ENCODE measurements around the gene RNF126. TPM values are rescaled to one million over a fixed set of nuclear protein-coding genes. Genes with fewer than 3 reads are reported as not detected.
"Not testable (repeated sequence)": the region's sequence is repeated elsewhere in the genome, so short reads cannot be mapped to it uniquely, and the experiment has no call there.

RNF126 gene
- total RNA-seq, 1 experiment from 2014 or later, result 73.6 TPM

DNA sequence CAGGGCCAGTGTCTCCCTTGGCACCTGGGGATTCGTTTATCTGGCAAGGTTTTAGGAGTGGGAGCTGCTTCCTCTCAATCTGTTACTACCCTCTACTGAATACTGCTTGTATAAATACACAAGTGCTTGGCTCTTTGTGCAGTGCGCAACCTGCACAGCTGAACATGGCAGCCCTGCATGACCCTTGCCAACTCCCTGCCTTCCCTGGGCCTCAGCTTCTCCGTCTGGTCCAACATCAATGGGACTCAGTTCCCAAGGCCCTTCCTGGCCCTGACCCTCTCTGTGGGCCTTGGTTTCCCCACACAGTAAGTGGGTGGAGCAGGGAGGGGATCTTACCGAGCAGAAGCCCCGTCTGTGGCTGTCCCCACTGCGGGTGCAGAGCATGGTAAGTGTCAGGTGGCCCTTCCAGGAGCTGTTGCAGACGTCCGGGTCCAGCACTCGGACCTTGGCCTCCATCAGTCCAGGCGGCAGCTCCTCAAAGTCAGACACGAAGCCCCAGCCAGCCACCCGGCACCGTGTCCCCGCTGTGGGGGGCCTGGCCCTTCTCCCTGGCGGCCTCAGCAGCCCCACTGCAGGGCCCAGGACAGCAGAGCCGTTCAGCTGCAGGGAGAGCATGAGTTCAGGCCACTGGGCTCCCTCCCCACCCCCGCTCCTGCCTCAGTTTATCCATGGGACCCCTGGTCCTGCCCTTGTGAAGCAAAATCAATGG, 23.7 kb upstream of the RNF126 start:
- DNase-seq (ENCODE audit: low read depth), result no peak

DNA sequence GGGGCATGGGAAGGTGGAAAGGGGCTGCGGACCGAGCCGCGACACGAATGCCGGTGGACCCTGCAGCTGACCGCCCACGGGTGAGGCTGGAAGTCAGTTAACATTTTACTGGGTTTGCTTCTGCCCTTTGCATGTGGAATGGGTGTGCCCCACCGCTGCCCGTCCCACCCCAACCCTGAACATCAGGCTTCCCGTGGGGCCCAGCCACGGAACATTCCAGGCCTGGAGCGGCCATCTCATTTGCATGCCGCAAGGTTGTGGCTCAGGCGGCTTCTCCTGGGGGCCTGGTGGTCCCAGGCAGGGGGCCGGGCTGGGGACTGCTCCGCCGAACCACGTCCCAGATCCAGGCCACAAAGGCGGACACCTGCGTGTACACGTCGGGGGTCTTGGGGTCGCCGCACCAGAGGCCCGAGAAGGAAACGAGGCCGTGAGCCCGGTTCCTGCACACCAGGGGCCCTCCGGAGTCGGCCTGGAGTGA, 22.5 kb upstream of the RNF126 start:
- DNase-seq (ENCODE audit: low read depth), result no peak

DNA sequence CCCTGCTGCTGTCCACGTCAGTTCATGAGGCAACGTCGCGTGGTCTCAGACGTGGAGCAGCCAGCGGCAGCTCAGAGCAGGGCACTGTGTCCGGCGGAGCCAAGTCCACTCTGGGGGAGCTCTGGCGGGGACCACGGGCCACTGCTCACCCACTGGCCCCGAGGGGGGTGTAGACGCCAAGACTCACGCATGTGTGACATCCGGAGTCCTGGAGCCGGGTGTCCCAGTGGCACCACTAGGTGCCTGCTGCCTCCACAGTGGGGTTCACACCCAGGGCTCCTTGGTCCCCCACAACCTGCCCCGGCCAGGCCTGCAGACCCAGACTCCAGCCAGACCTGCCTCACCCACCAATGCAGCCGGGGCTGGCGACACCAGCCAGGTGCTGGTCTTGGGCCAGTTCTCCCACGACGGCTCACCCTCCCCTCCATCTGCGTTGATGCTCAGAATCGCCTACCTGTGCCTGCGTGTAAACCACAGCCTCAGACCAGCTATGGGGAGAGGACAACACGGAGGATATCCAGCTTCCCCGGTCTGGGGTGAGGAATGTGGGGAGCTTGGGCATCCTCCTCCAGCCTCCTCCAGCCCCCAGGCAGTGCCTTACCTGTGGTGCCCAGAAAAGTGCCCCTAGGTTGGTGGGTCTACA, 19.8 kb upstream of the RNF126 start:
- DNase-seq (ENCODE audit: low read depth), result no peak

DNA sequence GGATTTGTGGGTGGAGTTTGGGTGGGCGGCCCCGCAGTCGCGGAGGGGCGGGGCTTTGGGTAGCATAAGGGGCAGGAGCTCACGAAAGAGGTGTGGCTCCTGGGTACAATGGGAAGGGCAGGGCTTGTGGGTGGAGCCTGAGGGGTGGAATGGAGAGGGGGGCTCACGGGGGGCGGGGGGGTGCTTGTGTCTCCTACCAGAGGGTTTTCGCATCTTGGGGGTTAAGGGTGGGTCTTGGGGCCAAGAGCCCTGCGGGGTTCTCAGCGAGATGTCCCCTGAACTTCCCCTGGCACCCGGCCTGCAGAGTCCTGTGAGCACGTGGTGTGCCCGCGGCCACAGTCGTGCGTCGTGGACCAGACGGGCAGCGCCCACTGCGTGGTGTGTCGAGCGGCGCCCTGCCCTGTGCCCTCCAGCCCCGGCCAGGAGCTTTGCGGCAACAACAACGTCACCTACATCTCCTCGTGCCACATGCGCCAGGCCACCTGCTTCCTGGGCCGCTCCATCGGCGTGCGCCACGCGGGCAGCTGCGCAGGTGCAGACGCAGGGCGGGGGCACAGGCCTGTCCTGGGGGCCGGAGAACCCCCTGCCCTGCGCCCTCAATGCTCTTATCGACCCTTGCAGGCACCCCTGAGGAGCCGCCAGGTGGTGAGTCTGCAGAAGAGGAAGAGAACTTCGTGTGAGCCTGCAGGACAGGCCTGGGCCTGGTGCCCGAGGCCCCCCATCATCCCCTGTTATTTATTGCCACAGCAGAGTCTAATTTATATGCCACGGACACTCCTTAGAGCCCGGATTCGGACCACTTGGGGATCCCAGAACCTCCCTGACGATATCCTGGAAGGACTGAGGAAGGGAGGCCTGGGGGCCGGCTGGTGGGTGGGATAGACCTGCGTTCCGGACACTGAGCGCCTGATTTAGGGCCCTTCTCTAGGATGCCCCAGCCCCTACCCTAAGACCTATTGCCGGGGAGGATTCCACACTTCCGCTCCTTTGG, 18.3 kb upstream of the RNF126 start:
- no peak for DNase-seq (ENCODE audit: low read depth)

DNA sequence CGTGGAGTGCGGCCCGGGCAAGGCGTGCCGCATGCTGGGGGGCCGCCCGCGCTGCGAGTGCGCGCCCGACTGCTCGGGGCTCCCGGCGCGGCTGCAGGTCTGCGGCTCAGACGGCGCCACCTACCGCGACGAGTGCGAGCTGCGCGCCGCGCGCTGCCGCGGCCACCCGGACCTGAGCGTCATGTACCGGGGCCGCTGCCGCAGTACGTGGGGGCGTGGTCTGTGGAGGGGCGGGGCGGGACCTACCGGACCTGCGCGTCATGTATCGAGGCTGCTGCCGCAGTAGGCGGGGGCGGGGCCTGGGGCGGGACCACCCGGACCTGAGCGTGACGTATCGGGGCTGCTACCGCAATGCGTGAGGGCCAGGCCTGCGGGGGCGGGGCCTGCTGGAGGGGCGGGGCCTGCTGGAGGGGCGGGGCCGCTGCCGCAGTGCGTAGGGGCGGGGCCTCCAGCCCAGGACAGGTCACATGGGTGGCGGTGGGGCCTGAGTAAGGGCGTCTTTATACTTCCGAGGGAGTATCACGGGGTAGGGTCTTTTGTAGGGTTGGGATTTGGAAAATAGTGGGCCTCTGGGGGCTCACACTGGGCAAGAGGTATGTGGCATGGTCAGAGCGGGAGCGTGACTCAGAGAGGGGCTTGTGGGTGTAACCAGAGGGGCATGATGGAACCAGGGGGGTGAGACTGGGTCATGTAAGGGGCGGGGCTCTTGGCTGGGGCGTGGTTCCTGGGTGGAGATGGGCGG, 17.4 kb upstream of the RNF126 start:
- peak; percentile 94 for DNase-seq (ENCODE audit: low read depth)

DNA sequence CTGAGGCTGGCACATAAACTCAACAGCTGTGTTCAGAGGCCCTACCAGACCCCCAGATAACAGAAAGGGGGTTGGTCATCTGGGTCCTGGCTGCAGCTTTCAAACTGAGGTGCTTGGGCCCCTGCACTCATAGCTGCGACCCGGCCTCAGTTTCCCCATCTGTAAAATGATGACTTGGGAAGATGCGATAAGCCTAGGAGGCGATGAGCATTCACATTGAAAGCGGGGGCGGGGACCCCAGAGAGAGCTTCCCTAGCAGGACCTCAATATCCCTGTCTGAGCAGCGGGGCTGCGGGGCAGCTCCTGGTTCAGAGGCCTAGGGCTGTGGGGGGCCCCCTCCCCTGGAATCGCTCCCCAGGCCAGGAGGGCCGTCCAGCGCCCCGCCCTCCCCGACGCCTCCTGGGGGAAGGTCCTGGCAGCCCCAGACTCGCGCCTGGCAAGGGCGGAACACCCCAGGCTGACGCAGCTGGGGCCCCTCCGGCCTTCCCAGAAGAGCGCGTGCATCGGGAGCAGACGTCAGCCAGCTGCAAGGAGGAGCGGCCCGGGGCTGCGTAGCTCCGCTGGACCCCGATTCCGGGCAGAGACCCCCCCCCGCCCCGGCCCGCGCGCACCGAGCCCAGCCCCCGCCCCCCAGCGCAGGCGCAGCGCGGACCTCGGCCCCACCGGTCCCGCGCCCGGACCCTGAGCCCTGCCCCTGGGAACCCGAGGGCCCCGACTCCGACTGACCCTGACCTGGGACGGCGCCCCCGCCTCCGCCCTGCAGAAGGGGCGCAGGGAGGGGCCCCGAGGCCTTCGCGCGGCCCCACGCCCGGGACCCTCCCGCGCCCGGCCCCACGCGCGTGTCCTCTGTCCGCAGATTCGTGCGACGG, 16.6 kb upstream of the RNF126 start:
- no peak for DNase-seq (ENCODE audit: low read depth)

DNA sequence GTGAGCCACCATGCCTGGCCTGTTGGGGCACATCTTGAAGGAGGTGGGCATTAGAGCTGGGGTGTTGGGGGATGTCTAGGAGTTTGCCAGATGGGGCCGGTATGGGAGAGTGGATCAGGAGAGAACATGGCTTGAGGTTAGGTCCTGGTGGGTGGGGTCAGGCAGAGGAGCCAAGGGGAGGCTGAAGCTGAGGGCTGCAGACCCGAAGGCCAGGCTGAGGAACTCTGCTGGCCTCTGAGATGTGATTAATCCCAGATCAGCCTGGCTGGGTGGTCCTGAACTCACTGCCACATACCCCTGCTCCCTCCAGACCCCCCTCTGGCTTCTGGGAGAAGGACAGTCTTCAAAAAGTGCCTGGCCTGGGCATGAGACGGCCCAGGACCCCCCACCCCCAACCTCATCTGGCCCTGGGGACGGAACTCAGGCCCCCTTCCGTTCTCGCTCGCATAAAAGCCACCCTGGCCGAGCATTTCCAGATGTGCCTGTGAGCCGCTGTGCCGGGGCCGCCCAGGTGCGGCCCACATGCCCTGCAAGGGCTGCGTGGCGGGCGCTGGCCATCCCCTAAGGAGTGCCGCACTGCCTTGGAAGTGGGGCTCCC, 15.9 kb upstream of the RNF126 start:
- no peak for DNase-seq (ENCODE audit: low read depth)

DNA sequence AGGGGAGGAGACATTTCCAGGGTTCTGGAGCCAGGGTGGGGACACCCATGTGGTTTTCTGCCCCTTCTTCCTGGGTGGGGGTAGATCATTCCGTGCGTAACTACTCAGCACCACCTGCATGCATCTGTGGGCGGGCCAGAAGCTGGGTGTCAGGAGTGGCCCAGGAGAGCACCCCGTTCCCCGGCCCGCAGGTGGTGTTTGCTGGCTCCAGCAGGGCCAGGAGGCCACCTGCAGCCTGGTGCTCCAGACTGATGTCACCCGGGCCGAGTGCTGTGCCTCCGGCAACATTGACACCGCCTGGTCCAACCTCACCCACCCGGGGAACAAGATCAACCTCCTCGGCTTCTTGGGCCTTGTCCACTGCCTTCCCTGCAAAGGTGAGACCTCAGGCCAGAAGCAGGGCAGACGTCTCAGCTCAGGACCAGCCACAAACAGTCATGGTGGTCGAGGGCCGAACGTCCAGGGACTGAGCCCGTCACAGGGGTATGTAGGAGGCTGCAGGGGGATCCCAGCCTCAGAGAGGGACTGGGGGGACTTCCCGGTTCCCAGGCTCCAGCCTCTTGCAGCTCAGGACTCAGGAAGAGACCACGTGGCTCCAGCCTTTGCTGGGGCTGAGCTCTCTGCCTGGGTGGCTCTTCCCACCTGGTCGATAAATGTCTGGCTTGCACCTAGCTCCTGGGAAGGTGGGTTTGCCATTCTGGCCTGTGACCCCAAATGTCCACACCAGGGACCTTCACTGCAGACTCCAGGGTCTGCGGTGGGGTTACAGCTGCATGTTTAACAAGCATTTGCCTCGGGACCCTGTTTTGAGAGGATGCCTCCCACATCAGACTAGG, 14.8 kb upstream of the RNF126 start:
- no peak for DNase-seq (ENCODE audit: low read depth)

DNA sequence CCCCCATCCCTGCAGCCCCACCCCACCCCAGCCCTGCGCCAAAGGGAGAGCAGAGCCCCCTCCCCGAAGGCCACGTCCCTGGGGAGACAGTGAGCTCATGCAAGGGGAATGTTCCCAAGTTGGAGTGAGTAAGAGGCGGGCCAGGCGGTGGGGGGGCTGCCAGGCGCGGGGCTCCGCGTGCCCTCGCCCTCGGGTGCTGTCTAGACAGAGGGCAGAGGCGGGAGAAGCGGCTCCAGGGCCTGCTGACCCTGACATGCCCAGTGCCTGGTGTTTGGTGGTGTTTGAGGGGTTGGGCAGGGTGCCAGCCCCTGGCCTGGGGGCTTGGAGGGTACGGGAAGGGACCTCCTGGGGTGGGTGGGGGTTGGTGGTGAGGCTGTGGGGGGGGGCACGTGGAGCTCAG, 14.2 kb upstream of the RNF126 start:
- peak; percentile 87 for DNase-seq (ENCODE audit: low read depth)

DNA sequence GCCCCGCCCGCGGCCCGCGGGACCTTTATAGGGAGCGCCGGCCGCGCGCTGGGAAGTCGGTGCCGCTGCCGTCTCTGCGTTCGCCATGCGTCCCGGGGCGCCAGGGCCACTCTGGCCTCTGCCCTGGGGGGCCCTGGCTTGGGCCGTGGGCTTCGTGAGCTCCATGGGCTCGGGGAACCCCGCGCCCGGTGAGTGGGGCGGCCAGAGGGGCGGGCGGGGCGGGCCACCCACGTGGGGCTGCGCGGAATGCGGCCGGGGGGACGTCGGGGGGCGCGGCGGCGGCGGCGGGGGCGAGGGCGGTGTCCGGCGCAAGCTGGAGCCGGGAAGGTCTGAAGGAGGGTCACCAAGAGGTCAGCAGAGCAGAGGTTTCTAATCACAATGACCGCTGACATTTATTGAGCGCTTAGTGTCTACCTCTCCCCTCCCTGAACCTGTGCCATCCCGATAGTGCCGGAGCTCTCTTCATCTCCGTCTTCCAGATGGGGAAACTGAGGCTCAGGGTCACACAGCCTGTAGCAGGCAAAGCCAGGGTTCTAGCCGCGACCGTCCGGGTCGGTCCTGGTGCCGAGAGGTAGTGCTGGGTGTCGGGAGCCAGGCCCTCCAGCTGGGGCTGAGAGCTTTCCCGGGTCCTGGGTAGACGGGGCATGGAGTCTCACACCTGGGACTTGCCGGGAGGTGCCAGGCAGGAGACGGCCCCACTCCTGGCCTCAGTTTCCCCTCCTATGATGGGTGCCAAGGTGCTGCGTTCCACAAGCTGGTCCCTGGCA, 13.5 kb upstream of the RNF126 start, which contains the start of gene FSTL3:
Gene FSTL3, plus strand, starts transcription at position 54 of the 767 bp plus-strand sequence. Its CDS starts 32 bp downstream, at position 86.
- DNase-seq (ENCODE audit: low read depth), result no peak

DNA sequence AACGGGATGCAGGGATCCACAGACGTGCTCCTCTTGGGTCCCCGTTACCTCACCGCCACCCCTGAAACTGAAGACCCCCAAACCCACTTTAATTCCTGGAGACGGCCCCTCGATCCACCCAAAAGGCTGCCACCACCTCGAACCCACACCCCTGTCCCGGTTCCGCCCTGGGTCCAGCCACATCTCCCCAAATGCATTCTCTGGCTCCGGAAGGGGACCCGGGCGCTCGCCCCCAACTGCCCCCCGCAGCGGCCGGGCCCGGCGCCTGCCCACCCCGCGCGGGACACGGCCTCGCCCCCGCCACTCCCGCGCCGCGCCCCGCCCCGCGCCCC, 13.0 kb upstream of the RNF126 start:
- DNase-seq (ENCODE audit: low read depth), result no peak

DNA sequence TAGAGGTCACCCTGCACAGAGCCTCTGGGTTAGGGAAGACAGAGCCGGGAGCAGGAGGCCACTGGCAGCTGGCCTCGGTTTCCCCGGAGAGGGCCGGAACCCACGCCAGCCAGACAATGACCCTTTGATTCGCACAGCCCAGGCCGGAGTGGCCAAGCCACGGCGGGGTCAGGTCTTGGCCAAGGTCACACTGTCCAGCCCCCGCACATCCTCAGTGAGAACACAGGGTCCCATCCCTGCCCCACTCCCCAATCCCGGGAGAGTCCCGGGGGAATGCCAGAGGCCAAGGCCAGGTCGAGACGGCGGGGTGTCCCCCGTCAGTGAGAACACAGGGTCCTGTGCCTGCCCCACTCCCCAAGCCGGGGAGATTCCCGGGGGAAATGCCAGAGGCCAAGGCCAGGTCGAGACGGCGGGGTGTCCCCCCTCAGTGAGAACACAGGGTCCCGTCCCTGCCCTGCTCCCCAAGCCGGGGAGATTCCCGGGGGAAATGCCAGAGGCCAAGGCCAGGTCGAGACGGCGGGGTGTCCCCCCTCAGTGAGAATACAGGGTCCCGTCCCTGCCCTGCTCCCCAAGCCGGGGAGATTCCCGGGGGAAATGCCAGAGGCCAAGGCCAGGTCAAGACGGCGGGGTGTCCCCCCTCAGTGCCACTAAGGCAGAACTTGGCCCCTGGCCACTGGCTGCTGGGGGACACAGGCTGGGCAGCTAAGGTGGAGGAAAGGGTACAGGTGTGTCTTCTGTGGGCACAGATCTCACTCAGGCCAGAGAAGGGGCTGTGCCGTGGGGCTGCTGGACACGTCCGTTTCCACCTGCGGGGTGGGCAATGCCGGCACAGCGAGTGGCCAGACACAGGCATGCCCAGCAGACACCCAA, 11.5 kb upstream of the RNF126 start:
- no peak for DNase-seq (ENCODE audit: low read depth)

DNA sequence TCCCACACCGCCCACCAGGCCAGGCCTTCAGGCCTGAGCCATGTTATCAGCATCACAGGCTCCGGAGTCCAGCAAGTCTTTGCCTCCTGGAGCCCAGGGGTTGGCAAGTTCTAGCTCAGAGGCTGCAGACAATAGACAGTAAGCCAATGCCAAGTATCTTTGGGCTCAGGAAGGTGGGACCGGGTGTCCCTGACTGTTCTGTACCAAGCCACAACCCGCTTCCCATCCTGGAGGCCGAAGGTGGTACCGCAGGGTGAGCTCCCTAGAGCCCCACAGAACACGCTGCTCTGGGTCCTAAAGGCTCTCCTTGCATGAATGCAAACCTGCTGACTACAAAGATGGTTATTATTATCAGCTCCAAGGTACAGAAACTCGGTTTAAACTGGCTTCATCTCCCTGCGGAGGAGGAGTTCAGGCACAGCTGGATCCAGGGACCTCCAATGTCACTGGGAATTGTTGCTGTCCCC, 7.6 kb upstream of the RNF126 start:
- DNase-seq (ENCODE audit: low read depth), result no peak

DNA sequence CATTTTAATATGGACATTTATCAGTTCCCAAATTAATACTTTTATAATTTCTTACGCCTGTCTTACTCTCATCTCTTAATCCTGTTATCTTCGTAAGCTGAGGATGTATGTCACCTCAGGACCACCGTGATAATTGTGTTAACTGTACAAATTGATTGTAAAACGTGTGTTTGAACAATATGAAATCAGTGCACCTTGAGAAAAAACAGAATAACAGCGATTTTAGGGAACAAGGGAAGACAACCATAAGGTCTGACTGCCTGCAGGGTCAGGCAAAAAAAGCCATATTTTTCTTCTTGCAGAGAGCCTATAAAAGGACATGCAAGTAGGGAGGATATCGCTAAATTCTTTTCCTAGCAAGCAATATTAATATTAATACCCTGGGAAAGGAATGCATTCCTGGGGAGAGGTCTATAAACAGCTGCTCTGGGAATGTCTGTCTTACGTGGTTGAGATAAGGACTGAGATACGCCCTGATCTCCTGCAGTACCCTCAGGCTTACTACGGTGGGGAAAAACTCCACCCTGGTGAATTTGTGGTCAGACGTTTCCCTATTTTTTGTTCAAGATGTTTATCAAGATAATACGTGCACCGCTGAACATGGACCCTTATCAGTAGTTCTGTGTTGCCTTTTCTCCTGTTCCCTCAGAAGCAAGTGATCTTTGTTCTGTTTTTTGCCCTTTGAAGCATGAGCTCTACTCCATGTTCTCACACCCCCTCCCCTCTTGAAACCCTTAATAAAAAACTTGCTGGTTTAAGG, 5.8 kb upstream of the RNF126 start:
- DNase-seq (ENCODE audit: low read depth), result not testable (repeated sequence)

DNA sequence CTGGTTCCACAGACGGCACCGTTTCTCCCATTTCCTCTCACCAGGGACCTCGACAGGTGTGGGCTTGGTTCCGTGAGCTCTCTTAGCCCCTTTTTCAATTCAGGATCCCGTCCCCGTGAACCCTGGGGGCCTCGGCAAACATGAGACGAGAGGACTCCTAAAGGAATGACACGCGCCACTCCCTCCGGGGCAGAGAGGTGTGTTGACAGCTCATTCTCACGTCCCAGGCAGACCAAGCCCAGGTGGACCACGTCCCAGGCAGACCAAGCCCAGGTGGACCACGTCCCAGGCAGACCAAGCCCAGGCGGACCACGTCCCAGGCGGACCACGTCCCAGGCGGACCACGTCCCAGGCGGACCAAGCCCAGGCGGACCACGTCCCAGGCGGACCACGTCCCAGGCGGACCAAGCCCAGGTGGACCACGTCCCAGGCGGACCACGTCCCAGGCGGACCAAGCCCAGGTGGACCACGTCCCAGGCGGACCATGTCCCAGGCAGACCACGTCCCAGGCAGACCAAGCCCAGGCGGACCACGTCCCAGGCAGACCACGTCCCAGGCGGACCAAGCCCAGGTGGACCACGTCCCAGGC, 4.1 kb upstream of the RNF126 start:
- DNase-seq (ENCODE audit: low read depth), result not testable (repeated sequence)

DNA sequence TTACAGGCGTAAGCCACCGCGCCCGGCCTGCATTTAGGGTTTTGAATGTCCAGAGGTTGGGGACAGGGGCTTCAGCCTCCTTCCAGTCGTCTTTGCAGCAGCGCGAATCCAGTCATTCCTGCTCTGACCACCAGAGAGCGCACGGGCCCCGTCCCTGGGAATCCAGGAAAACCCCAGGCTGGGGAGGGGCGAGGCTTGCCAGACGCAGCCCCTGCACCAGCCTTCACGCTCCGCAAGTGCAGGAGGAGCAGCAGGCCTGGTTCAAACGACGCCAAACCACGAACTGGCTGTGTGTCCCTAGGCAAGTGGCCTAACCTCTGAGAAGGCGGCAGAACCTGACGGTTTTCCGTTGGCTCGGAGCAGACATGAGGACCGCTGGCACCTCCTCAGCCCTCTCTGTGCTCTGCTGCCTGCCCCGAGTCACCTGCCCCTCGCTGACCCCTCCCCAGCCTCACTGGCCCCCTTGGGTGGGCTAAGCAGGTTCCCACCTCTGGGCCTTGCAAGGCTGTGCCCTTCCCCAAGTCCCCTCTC, 2.0 kb upstream of the RNF126 start:
- DNase-seq (ENCODE audit: low read depth), result peak; percentile 57
